CD4-positive, alpha-beta T cell treated with Interleukin-15 for 1 hour (primary cell): ENCODE measurements around the gene RB1.
"Not testable (repeated sequence)": the region's sequence is repeated elsewhere in the genome, so short reads cannot be mapped to it uniquely, and the experiment has no call there.

Experiments used
- DNase-seq: peaks from one replicate; pipeline ENCODE4 v3.0.0-alpha.2; 2020

RB1 gene

DNA sequence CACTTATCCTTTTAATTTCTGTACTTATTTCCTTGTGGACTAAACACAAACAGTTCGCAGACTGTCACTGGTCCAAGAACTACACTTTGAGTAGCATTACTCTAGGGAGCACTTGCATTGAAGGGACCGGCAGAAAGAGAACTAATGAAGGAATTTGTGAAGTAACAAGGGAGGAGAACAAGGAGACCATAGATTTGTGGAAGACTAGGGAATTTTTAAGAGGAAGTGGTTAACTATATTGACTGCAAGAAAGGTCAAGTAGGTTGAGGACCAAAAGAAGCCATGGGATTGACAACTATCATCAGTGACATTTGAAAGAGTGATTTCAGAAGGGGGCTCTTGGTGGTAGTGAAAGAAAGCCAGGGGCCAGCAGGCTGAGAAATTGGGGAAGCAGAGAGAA is 4.0 kb upstream of the RB1 start:
- no peak for DNase-seq

DNA sequence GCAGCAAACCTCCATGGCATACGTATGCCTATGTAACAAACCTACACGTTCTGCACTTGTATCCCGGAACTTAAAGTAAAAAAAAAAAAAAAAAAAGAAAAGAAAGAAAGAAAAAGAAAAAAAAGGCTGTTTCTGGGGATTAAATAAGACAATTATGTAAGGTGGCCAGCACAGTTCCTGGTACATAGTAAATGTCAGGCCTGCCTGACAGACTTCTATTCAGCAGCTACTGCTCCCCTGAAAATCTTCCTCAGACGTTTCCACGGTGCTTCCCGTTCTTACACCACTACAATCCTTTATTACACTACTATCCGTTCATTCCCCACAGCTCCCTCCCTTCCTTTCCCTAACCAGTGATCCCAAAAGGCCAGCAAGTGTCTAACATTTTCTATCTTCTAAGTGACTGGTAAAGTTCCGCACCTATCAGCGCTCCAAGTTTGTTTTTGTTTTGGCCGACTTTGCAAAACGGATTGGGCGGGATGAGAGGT is 636 bp upstream of the RB1 start:
- no peak for DNase-seq

- peak; percentile 63 for DNase-seq
These were observed 759 bp downstream of the RB1 start for GRCh38 chr13:48304143-48304876.

GRCh38 chr13:48311223-48311622 is 7.7 kb downstream of the RB1 start:
- DNase-seq = no peak

GRCh38 chr13:48315969-48316650 is 12.6 kb downstream of the RB1 start:
- no peak for DNase-seq

DNA sequence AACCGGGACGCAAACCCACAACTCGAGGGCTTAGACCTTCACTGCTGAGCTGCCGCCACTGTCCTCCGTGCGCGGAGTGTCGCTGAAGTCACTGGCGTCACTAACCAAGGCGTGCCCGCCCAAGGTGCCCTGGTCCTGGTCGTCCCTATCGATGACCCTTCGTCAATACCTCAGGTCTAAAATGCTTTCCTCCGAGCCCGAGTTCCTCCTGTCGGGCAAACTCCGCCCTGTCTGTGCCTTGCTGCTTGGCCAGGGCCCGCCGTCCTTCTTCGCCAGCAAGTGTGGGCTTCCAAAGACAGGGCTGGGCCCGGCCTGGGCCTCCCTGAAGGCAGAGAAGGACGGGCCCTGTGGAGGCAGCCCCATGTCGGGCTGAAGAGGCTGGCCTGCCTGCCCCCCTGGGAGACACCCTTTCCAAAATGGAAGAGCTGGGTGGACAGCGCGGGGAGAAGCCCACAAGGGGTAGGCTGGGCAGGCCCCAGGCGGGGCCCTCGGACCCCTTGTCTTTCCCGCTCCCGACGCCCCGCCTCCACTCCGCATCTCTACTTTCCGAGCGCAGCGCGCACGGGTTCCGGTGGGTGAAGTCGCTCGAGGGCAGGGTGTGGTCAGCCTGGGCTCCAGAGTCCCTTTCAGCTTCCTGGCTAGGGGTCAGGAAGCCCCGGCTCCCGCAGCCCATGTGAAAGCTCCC is 13.4 kb downstream of the RB1 start:
- no peak for DNase-seq

DNA sequence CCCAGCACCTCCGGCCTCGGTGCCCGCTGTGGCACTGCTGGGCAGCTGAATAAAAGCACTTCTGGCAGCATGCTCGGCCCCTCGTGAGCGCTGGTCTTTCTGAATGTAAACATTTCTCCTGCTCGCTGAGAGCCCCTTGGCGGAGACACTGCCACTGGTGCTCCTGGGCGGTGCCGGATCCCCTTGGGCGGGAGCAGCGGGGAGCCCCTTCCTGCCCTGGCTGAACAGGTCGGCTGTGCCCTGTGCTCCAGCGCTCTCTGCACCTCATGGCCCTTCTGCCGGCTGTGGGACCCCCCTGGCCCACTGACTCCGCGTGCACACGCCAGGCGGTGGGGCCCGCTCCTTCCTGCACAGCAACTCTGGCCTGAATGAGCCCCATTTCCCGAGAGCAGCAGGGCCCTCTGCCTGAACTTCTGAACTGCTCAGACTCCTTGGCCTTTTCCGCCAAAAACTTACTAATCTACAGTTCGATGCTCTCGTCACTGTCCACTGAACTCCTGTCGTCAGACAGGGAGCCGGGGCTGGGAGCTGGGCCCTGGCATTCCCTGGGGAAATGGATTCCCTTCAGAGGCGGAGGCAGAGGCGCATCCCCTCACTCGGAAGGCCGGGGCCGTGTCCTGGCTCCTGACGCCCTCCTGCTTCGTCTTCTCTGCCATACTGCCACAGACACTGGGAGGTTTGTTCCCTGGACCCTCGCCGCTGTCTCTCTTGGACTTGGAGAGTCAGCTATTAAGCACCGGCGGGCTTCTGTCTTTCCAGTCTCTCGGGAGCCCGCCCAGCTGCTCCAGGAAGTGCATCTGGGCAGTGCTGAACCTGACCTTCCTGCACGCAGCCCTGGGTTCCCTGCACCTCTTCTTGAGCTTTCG is 14.2 kb downstream of the RB1 start:
- no peak for DNase-seq

GRCh38 chr13:48318377-48318811 is 14.8 kb downstream of the RB1 start:
- DNase-seq = no peak

- no peak for DNase-seq
These were observed 15.4 kb downstream of the RB1 start for GRCh38 chr13:48318821-48319511.

GRCh38 chr13:48319531-48320398 is 16.2 kb downstream of the RB1 start:
- no peak for DNase-seq

- no peak for DNase-seq
These were observed 16.8 kb downstream of the RB1 start for GRCh38 chr13:48320399-48320790.

DNA sequence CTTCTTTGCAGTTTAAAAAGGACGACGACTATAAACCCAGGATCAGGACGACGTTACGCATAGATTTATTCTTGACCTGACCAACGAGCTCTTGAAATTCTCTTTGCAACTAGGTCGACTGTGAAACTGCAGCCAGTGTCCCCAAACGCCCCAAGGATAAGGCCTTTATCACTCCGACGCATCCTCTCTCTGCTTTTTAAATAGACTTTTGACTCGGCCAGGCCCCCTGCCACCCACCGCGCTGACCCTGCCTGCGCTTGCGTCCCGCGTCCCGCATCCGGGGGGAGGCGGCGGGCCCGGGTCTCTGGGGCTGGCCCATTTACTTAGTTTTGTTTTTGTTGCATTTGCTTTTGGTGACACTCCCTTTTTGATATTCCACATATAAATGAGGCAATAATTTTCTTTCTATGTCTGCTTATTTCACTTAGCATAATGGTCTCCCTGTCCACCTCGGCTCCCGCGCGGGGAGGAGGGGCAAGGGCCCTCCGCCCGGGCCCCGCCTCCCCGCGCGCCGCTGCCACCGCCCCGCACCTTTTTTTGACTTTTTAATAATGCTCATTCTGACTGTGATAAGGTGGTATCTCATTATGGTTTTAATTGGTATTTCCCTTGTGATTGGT is 17.4 kb downstream of the RB1 start:
- no peak for DNase-seq

DNA sequence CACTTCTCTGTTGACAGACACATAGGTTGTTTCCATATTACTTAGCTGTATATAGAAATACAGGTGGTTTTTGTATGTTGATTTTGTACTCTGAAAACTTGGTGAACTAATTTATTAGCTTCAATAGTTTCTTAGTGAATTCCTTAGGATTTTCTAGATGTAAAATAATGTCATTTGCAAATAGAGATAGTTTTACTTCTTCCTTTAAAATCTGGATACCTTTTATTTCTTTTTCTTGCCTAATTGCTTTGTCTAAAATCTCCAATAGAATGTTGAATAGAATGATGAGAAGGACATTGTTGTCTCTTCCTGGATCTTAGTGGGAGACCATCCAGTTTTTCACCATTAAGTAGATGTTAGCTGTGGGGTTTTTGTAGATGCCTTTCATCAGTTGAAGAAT is 18.7 kb downstream of the RB1 start:
- no peak for DNase-seq

DNA sequence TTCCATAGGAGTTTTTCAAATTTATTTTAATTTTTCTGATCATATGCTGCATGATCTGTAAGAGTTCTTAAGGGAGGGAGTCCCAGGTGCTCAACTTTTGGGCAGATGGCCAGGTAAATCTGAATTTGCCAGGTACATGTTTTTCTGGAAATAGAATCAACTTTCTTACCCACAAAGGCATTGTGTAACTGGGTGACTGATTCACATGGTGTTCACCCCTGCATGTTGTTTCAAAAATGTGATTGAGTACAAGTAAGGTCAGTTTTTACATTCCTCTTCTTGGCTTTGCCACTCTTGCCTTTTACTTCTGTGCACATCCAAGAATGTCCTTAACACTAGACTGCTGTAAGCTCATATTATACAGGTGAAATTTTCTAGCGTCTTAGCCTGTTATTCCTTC is 30.4 kb downstream of the RB1 start:
- no peak for DNase-seq

GRCh38 chr13:48334534-48335127 is 31.1 kb downstream of the RB1 start:
- no peak for DNase-seq

GRCh38 chr13:48339198-48339597 is 35.6 kb downstream of the RB1 start:
- not testable (repeated sequence) for DNase-seq

DNA sequence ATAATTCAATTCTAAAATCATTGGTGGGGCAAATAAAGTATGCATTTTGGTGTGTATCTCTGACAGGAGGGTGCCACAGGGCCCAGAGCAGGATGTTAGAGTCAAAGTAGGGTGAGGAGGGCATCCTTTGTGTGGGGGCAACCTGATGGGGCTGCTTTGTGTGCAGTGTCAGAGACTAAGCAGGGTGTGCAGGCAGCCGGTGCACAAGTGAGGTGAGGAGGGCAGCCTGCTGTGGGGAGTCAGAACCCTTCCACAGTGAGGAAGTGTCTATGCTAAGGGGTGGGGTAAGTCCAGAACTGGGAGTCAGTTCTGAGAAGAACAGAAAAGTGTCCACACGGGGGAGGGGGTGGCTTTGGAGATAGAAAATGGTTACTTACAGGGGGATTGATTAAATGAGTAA is 40.7 kb downstream of the RB1 start:
- no peak for DNase-seq

- DNase-seq = no peak
These were observed 43.0 kb downstream of the RB1 start for GRCh38 chr13:48346583-48346982.

GRCh38 chr13:48349525-48349924 is 46.0 kb downstream of the RB1 start:
- no peak for DNase-seq

- DNase-seq = no peak
These were observed 50.0 kb downstream of the RB1 start for GRCh38 chr13:48353590-48353989.
